HepG2 (cell line): ENCODE data around the gene BBS9. TPM values are rescaled to one million over a fixed set of nuclear protein-coding genes. Genes with fewer than 3 reads are reported as not detected.

Experiments
- ATAC-seq: fragments of 200-7000 bp; cut with Tn5 transposase; 3 replicates; pipeline ENCODE4 v1.9.1; 2020; ENCODE audit warnings: mild to moderate bottlenecking, moderate library complexity
- BruUV-seq: library from RNA; stranded (reverse); fragments of 400-500 nt; replicated peaks from 2 replicates; lab custom pipeline; 2021; lab: Mats Ljungman, UMichigan
- CTCF ChIA-PET: fragments of 300-600 bp; formaldehyde crosslinking; extraction: SDS; loops from one replicate; lab custom pipeline; 2021; ENCODE audit warnings: low total read pairs, inconsistent platforms, low intra/inter-chr PET ratio; lab: Yijun Ruan, JAX
- POLR2A ChIA-PET: fragments of 350-600 bp; sonication (Branson Sonifier 250); formaldehyde crosslinking; loops from one replicate; lab custom pipeline; 2020; ENCODE audit warnings: antibody characterized with exemption, inconsistent platforms; lab: Yijun Ruan, JAX
- DNase-seq: peaks from one replicate; pipeline ENCODE4 v3.0.0-alpha.2; 2015; ENCODE audit warnings: low spot score
- FAIRE-seq: peaks from 3 replicates; lab custom pipeline; 2011; peaks lifted over from hg19 to GRCh38; lab: Jason Lieb, UNC
- H2AFZ ChIP-seq: one replicate; pipeline ENCODE4 v1.6.1; 2011; ENCODE audit warnings: low read length, inconsistent platforms
- H3K27ac ChIP-seq: fragments of 300-600 bp; 3 replicates; pipeline ENCODE4 v1.8.0; 2011; ENCODE audit warnings: mixed run types, mild to moderate bottlenecking, mixed read lengths, low read length, inconsistent platforms; ENCODE audit not compliant: insufficient read depth; ENCODE audit errors: extremely low read length
- H3K27me3 ChIP-seq, 2 experiments: fragments of 200-600 bp in 1 of 2; 2 replicates in 1 of 2; 3 replicates in 1 of 2; pipeline versions ENCODE4 v1.6.0 to v1.8.0; 2011; ENCODE audit warnings: low read length in 2 of 2, mild to moderate bottlenecking in 2 of 2, moderate library complexity in 2 of 2, inconsistent platforms in 1 of 2; ENCODE audit not compliant: insufficient read depth in 2 of 2, control insufficient read depth in 1 of 2
- H3K36me3 ChIP-seq, 2 experiments: fragments of 200-600 bp in 1 of 2; replicated peaks in 1 of 2; 2 replicates in 1 of 2; 3 replicates in 1 of 2; pipeline versions ENCODE4 v1.5.1 to v1.8.0; 2011; ENCODE audit warnings: low read length in 2 of 2, inconsistent platforms in 1 of 2; ENCODE audit not compliant: insufficient read depth in 2 of 2, control insufficient read depth in 1 of 2
- H3K4me1 ChIP-seq: 2 replicates; pipeline ENCODE4 v1.5.1; 2012; ENCODE audit warnings: low read length, inconsistent platforms; ENCODE audit not compliant: insufficient read depth
- H3K4me2 ChIP-seq: 2 replicates; pipeline ENCODE4 v1.6.0; 2011; ENCODE audit warnings: low read depth, low read length, inconsistent platforms
- H3K4me3 ChIP-seq, 3 experiments: fragments of 200-600 bp in 1 of 3; sonication (generic), shearing (Covaris generic) in 1 of 3; replicated peaks in 1 of 3; 2 replicates each; pipeline ENCODE4 v1.5.1; 2011 to 2016; ENCODE audit warnings: low read length in 3 of 3, inconsistent platforms in 2 of 3, low read depth in 2 of 3, mild to moderate bottlenecking in 2 of 3, control low read depth in 1 of 3, mixed read lengths in 1 of 3; ENCODE audit not compliant: insufficient read depth in 1 of 3
- H3K79me2 ChIP-seq: one replicate; pipeline ENCODE4 v1.6.1; 2011; ENCODE audit warnings: low read length, inconsistent platforms; ENCODE audit not compliant: insufficient read depth
- H3K9ac ChIP-seq: 2 replicates; pipeline ENCODE4 v1.6.0; 2011; ENCODE audit warnings: mild to moderate bottlenecking, low read depth, low read length, inconsistent platforms; ENCODE audit not compliant: insufficient read depth
- H3K9me3 ChIP-seq: 2 replicates; pipeline ENCODE4 v1.5.1; 2012; ENCODE audit warnings: mild to moderate bottlenecking, low read length
- H4K20me1 ChIP-seq: 2 replicates; pipeline ENCODE4 v1.6.0; 2011; ENCODE audit warnings: inconsistent platforms, mild to moderate bottlenecking, low read length, moderate library complexity; ENCODE audit not compliant: insufficient read depth
- BCL6 ChIP-seq: IDR thresholded peaks from 2 replicates; pipeline ENCODE4 v1.6.1; 2016; ENCODE audit warnings: missing genetic modification reagents, missing compliant biosample characterization
- FOXK2 ChIP-seq: fragments of 450-650 bp; IDR thresholded peaks from 2 replicates; pipeline ENCODE4 v1.6.1; 2016
- HMGXB3 ChIP-seq: sonication (generic); formaldehyde crosslinking; IDR thresholded peaks from 2 replicates; pipeline ENCODE4 v1.4.0; 2020; ENCODE audit warnings: missing genetic modification reagents, borderline replicate concordance
- LCORL ChIP-seq, 2 experiments: fragments of 450-650 bp in 1 of 2; sonication (generic) in 1 of 2; formaldehyde crosslinking in 1 of 2; IDR thresholded peaks; 2 replicates each; pipeline versions ENCODE4 v1.5.0 to v1.6.1; 2017 to 2020; ENCODE audit warnings: antibody characterized with exemption in 1 of 2, missing genetic modification reagents in 1 of 2
- NFE2L1 ChIP-seq: sonication (generic); formaldehyde crosslinking; IDR thresholded peaks from 2 replicates; pipeline ENCODE4 v1.4.0; 2020; ENCODE audit warnings: missing genetic modification reagents, mild to moderate bottlenecking, borderline replicate concordance
- PAWR ChIP-seq: sonication (generic); formaldehyde crosslinking; IDR thresholded peaks from 2 replicates; pipeline ENCODE4 v1.4.0; 2020; ENCODE audit warnings: missing genetic modification reagents, mild to moderate bottlenecking, borderline replicate concordance
- YEATS4 ChIP-seq: sonication (generic); formaldehyde crosslinking; IDR thresholded peaks from 2 replicates; pipeline ENCODE4 v1.4.0; 2020; ENCODE audit warnings: missing genetic modification reagents, borderline replicate concordance
- ZSCAN5A ChIP-seq: sonication (generic); formaldehyde crosslinking; IDR thresholded peaks from 2 replicates; pipeline ENCODE4 v1.8.0; 2022; ENCODE audit warnings: mild to moderate bottlenecking, missing genetic modification reagents, borderline replicate concordance
- WGBS: methylation state at CpG from one replicate; pipeline ENCODE4 v1.1.6; 2017; ENCODE audit warnings: low lambda C conversion rate; 5-methylcytosine and 5-hydroxymethylcytosine counted together
- in situ Hi-C: cut with HindIII; loops from 2 replicates; pipeline ENCODE4 v1.10.0; 2017; ENCODE audit warnings: low pct_unique_long_range_greater_than_20kb; ENCODE audit not compliant: extremely low pct_ligation_motif_present
- intact Hi-C: fragments of 100-400 bp; cut with micrococcal nuclease; formaldehyde crosslinking; loops from one replicate; pipeline ENCODE4 v1.10.0; 2022; ENCODE audit not compliant: unreplicated experiment
- polyA plus RNA-seq, 8 experiments: library from polyadenylated mRNA; depleted of rRNA in 3 of 8; stranded (reverse) in 7 of 8; unstranded in 1 of 8; fragments of >200 nt; fragmentation: Illumina TruSeq in 4 of 8; extraction: Trizol in 4 of 8; gene quantifications; 2 replicates each; pipeline versions ENCODE4 v1.2.1 to v1.2.3, GENCODE V29; 2011 to 2016; ENCODE audit warnings: low read depth in 4 of 8, missing spikeins in 1 of 8, mixed read lengths in 1 of 8; ENCODE audit not compliant: insufficient read depth in 1 of 8
- total RNA-seq, 5 experiments: library from RNA; depleted of rRNA; stranded (reverse); fragments of >200 nt; fragmentation: Illumina TruSeq; extraction: Trizol; gene quantifications; 2 replicates each; pipeline ENCODE4 v1.2.3, GENCODE V29; 2016; ENCODE audit warnings: low read depth in 1 of 5

The BBS9 gene
- total and polyA plus RNA-seq, 2 of the 13 experiments (the other 11 are each of a cell fraction or from before 2014, with no cell fraction given) = 5.1 to 7.8 TPM

GRCh38 chr7:33127085-33127484 is 2.3 kb upstream of the BBS9 start (continued):
- TF ChIP-seq HMGXB3 (CRISPR knock-in tag) = no peak
- no peak for TF ChIP-seq LCORL (IDR thresholded peaks at IDR 0.05)
- TF ChIP-seq LCORL (CRISPR knock-in tag; IDR thresholded peaks at IDR 0.05) = no peak
- no peak for TF ChIP-seq ZSCAN5A (CRISPR knock-in tag)
- TF ChIP-seq YEATS4 (CRISPR knock-in tag) = no peak
- no peak for TF ChIP-seq FOXK2
- no peak for TF ChIP-seq BCL6 (CRISPR knock-in tag)

- Histone ChIP-seq H3K4me2 (peak overlapping the region; percentile 72), H3K4me1 (peaks cover 29% of the 10 kb centered on the region), H4K20me1 (no peaks in the 10 kb centered on the region), H3K9ac (peak overlapping the region; percentile 75), H3K79me2 (no peaks in the 10 kb centered on the region), H3K27ac (peak overlapping the region; percentile 75), H3K4me3 (peak overlapping the region; percentile 87 to 89 (median 89)), H3K9me3 (no peaks in the 10 kb centered on the region), H3K27me3 (no peaks in the 10 kb centered on the region; a peak in 1 of 5 replicates), H2AFZ (peak overlapping the region; percentile 71), H3K36me3 (no peaks in the 10 kb centered on the region)
- FAIRE-seq = no peak
- no peak for DNase-seq
- ChIA-PET CTCF (no interaction called here), POLR2A (no interaction called here)
- no peak for ATAC-seq
- intact Hi-C loops (no loop called here), in situ Hi-C loops (no loop called here)
- BruUV-seq = TSS peak; percentile 92
- 0% methylated on average over 3 of the region's 3 CpGs for WGBS
- TF ChIP-seq NFE2L1 = no peak
- TF ChIP-seq PAWR (CRISPR knock-in tag) = no peak
These were observed 754 bp upstream of the BBS9 start for GRCh38 chr7:33128631-33128989.
